ENCODE data around the gene WNT4. TPM values are rescaled to one million over a fixed set of nuclear protein-coding genes. Genes with fewer than 3 reads are reported as not detected.

The WNT4 gene
- total and polyA plus RNA-seq, 9 of the 15 experiments (the other 6 are each of a cell fraction or from before 2014, with no cell fraction given): 0.01 TPM; not detected in 8

DNA sequence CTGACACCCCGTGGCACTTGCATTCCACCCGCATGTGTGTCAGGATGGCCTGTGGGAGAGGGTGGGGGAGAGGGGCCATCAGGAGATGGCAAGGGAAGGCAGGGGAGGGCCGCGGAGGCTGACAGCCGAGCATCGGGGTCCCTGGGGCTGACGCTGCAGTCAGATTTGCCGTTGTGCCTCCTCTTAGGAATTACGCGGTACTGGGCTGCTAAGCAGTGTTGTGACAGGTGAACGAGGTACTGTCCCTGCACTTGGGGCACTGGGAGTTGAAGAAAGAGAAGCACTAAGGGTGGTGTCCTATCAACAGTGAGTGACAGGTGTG, 22.5 kb downstream of the WNT4 start (continued):
- no peak for TF ChIP-seq ARID4B (CRISPR knock-in tag; IDR thresholded peaks at IDR 0.05)

DNA sequence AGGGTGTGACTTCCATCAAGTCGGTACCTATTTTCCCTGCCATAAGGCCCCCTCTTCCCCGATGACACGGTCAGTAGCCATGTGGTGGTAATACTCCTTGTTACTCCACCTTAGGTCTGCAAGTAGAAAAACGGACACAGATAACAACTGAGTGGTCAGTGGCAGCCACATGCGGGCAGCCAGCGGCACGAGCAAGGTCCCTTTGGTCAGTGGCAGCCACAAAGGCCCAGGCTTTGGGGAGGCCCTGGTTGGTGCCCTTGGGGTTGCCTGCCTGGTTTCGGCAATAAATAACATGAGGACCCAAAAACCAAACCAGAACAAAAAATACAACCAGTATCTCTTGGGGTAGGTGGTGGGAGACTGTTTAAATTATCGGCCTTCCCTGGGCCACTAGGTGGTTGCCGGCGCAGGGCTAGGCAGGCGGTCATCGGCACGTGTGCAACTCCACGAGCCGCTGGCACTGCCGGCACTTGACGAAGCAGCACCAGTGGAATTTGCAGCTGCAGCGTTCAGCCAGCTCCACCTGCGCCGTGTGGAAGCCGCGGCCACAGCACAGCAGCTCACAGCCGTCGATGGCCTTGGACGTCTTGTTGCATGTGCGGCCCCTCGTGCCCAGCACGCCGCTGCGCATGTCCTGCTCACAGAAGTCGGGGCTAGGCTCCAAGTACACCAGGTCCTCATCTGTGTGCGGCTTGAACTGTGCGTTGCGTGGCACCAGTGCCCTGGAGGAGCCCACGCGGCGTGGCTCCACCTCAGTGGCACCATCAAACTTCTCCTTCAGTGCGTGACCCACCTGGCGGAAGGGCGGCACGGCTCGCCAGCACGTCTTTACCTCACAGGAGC, 23.1 kb downstream of the WNT4 start:
- FAIRE-seq (no peak), DNase-seq (ENCODE audit: extremely low read depth in 1 of 4, low spot score in 3 of 4) (no peak), ATAC-seq (no peak)
- intact Hi-C loops (cut with micrococcal nuclease): no loop called here
- Histone ChIP-seq H3K36me3 (ENCODE audit: control insufficient read depth, insufficient read depth, low read length) (peaks cover 8% of the 10 kb centered on the region; the same call in 1 of the 3 replicates), H3K4me3 (no peak overlapping the region), H2AFZ (ENCODE audit: low read depth, low read length) (no peak overlapping the region), H3K4me2 (ENCODE audit: insufficient read depth, low read length) (no peak overlapping the region), H4K20me1 (replicated peaks; ENCODE audit: control insufficient read depth, insufficient read depth, low read length) (peaks cover 28% of the 10 kb centered on the region; the same call in 1 of the 2 replicates), H3K27me3 (ENCODE audit: control insufficient read depth in 2 of 2, insufficient read depth in 2 of 2, low read length in 2 of 2) (no peaks in the 10 kb centered on the region), H3K9me3 (replicated peaks; ENCODE audit: control insufficient read depth, insufficient read depth, low read depth, low read length) (no peaks in the 10 kb centered on the region), H3K4me1 (replicated peaks in 1 of 2; ENCODE audit: control insufficient read depth in 2 of 2, insufficient read depth in 2 of 2, low read length in 2 of 2) (peaks cover 14 to 52% of the 10 kb centered on the region in 2 experiments), H3K79me2 (ENCODE audit: control insufficient read depth, insufficient read depth, low read length) (no peaks in the 10 kb centered on the region), H3K9me1 (ENCODE audit: control insufficient read depth, insufficient read depth, low read length) (peaks cover 4% of the 10 kb centered on the region), H3K9ac (ENCODE audit: insufficient read depth in 1 of 2, low read depth in 2 of 2, low read length in 2 of 2) (peak overlapping the region in 1 of 2 experiments; percentile 35; a peak in 2 of 4 replicates), H3K27ac (ENCODE audit: extremely low read depth, low read depth, low read length) (no peak overlapping the region)
- 91% methylated on average over 41 of the region's 44 CpGs for WGBS (ENCODE audit: insufficient coverage, low coverage, missing lambda C conversion rate)
- in situ Hi-C loops (cut with MboI): no loop called here
- POLR2A ChIA-PET: interaction anchor here (0.6 to 2.0 kb wide), 2 partner anchors 9 to 208 kb away, joined by 3 to 10 read pairs; no protein-coding TSS in a partner anchor
- CTCF ChIA-PET (ENCODE audit: low intra/inter-chr PET ratio): no interaction called here
- BruUV-seq (replicated peaks): no TSS peak
- TF ChIP-seq FOSL1 (tag; conservative IDR thresholded peaks at IDR 0.05) (no peak), ZNF436 (CRISPR knock-in tag; IDR thresholded peaks at IDR 0.05) (no peak), WHSC1 (IDR thresholded peaks at IDR 0.05; ENCODE audit: low read length) (peak; percentile 55), HDAC8 (tag; IDR thresholded peaks at IDR 0.05) (no peak), FIP1L1 (IDR thresholded peaks at IDR 0.05; ENCODE audit: low read depth, low read length, poor library complexity, severe bottlenecking) (no peak), NCOA6 (IDR thresholded peaks at IDR 0.05) (no peak), TAF7 (tag; IDR thresholded peaks at IDR 0.05) (no peak), NUFIP1 (IDR thresholded peaks at IDR 0.05; ENCODE audit: partially characterized antibody) (no peak), ZBTB7A (IDR thresholded peaks at IDR 0.05; ENCODE audit: borderline replicate concordance, control insufficient read depth, low read depth, low read length) (no peak), POLR2G (IDR thresholded peaks at IDR 0.05; ENCODE audit: low read depth, low read length) (peak; percentile 71), RBM22 (IDR thresholded peaks at IDR 0.05; ENCODE audit: low read depth, low read length, poor library complexity, severe bottlenecking) (peak; percentile 69), ZNF551 (CRISPR knock-in tag; IDR thresholded peaks at IDR 0.05) (no peak)
- TF ChIP-seq, protein P1, sequence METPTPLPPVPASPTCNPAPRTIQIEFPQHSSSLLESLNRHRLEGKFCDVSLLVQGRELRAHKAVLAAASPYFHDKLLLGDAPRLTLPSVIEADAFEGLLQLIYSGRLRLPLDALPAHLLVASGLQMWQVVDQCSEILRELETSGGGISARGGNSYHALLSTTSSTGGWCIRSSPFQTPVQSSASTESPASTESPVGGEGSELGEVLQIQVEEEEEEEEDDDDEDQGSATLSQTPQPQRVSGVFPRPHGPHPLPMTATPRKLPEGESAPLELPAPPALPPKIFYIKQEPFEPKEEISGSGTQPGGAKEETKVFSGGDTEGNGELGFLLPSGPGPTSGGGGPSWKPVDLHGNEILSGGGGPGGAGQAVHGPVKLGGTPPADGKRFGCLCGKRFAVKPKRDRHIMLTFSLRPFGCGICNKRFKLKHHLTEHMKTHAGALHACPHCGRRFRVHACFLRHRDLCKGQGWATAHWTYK (CRISPR knock-in tag; IDR thresholded peaks at IDR 0.05): peak; percentile 41; the same call in 1 of the 2 replicates
